HG03354 (cell line): Measurements from ENCODE around the gene LHFPL2.

ENCODE experiments used
- ATAC-seq: cut with Tn5 transposase; IDR thresholded peaks from one replicate; pipeline ENCODE4 v1.9.1; 2021; ENCODE audit warnings: mild to moderate bottlenecking; ENCODE audit not compliant: unreplicated experiment, poor library complexity, severe bottlenecking

Gene LHFPL2

DNA sequence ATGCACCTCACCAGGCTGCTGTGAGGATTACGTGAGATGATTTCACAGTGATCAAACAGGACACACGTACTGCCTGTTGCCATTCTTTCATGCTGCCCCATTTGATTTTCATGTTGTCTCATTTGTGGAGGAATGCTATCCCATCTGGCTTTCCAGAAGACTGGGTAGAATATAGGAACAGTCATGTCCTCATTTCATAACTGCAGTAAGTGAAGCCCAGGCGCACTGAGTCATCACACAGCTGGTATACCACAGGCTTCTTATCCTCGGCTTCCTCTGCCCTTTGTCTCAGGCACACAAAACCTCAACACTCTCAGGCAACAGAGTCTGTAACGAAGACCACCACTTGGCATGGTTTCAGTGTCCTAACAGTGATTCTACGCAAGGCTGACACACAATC lies 62.3 kb downstream of the LHFPL2 start:
- no peak for ATAC-seq

GRCh38 chr5:78578015-78578414 lies 70.6 kb downstream of the LHFPL2 start:
- ATAC-seq, result no peak

- ATAC-seq, result no peak
Measured at GRCh38 chr5:78577071-78577807, 71.3 kb downstream of the LHFPL2 start.

GRCh38 chr5:78576376-78576775 lies 72.2 kb downstream of the LHFPL2 start:
- ATAC-seq, result no peak

DNA sequence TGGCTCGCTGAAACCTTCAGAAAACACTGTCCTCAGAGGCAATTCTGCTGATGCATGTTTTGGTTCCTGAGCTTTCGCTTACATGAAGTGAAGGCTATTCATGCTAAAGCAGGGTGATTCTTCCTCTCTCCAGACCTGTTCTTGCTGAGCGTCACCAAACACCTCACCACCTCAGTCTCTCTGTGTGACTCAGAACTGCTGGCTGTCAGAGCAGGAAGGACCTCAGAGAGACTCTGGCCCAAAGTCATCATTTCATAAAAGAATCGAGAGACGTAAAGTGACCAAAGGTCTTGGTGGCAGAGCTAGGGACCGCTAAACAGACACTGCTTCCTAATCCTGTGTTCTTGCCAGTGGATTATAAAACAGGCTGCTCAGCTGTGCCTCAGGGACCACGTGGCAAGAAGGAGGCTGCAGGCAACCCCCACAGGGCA lies 73.8 kb downstream of the LHFPL2 start:
- peak; percentile 60 for ATAC-seq

- ATAC-seq, result no peak
Measured at GRCh38 chr5:78574131-78574673, 74.4 kb downstream of the LHFPL2 start.

GRCh38 chr5:78573318-78573717 lies 75.3 kb downstream of the LHFPL2 start:
- ATAC-seq, result peak; percentile 66

GRCh38 chr5:78570646-78571045 lies 77.9 kb downstream of the LHFPL2 start:
- ATAC-seq, result no peak

- no peak for ATAC-seq
Measured at GRCh38 chr5:78569441-78569840, 79.1 kb downstream of the LHFPL2 start.

DNA sequence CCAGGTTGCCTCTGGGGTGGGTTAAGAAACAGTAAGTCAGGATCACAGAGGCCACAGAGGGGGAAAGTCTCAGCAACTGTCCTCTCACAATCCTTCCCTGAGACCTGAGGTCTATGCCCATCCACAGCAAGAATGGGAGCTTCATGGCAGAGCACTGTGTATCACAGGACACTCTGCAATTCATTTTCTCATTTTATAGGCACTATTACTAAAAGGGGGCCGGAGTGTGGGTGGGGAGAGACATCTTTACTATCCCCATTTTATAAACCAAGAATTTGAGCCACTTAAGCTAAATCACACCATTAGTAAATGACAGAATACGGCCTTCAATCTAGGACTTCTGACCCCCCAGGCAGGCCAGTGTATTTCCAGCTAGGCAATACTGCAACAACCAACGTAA lies 79.9 kb downstream of the LHFPL2 start:
- no peak for ATAC-seq

GRCh38 chr5:78568212-78568611 lies 80.4 kb downstream of the LHFPL2 start:
- no peak for ATAC-seq

GRCh38 chr5:78567617-78568016 lies 81.0 kb downstream of the LHFPL2 start:
- no peak for ATAC-seq

GRCh38 chr5:78566747-78567425 lies 81.7 kb downstream of the LHFPL2 start:
- ATAC-seq, result no peak

GRCh38 chr5:78565395-78565794 lies 83.2 kb downstream of the LHFPL2 start:
- ATAC-seq, result no peak

DNA sequence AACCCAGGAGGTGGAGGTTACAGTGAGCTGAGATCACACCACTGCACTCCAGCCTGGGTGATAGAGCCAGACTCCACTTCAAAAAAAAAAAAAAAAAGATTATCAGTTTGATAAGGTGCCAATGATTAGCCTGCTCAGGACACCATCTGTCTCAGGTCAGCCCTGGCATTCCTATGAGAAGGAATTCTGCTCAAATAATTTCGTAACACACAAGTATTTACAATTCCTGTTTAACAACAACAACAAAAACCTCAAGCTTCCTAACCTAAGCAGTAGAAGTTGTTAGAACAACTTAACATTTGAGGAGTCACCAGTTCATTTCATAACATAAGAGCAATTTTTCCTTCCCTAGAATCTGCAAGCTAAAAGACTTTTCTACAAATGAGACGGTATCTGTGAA lies 85.0 kb downstream of the LHFPL2 start:
- ATAC-seq, result no peak

DNA sequence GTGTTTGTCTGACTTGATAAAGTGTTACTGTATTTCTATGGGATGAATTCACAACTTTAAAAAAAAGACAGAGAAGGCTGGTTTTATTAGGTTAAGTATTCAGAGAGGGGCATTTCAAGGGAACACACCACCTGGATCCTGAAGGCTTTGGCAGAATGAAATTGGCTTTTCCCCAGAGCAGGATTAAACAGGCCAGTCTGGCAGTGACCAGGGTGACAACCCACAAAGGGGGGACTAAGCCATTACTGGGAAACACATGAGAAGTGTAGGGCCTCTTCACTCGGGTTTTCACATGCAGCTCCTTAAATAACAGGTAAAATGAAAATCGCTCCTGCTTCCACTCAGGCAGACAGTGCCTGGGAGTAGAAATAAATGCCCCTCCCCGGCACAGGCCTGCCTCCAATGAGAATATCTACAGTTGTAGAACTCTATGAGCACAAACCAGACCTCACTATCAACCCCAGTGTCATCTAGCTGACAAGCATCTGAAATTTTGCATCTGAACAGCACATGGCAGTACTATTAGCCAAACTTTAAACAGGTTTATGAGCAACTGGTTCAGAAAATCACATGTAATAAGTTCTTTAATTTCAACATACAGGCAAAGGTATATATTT lies 85.8 kb downstream of the LHFPL2 start:
- ATAC-seq, result no peak

GRCh38 chr5:78562001-78562400 lies 86.6 kb downstream of the LHFPL2 start:
- no peak for ATAC-seq

GRCh38 chr5:78561261-78561660 lies 87.3 kb downstream of the LHFPL2 start:
- ATAC-seq, result no peak

DNA sequence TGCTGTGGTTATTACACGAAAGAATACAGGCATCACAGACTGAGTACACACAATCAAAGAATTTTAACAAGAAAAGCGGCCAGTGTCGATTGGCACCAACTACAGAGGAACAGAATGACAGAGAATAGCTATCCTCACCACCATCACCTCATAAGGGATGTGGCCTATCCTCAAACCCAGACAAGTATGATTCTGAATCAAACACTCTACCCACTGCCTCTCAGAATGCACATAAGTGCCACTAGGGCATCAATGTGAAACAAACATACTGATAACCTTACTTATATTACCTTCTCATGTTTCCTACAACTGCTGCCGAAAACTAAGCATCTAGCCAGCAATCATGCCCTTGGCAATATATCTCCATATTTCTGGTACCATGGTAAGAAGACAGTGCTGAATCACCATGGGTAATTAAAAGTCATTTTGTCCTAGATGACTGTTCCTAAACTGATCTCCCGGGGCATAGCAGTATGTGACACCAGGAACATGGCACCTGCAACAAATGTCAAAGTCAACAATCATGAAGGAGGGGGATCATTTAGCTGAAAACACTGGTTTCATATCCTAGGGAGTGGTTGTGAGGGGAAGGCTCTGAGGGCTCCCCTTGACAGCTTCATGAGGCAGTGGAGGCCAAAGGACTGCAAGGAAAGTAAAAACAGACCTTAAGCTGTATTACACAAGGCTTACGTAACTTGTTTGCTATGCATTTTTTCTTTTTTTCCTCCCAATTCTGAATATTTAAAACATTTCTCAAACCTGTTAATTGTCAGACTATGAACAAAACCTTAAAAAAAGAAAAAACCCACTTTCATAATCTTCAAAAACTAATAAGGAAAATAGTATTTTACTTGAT lies 88.3 kb downstream of the LHFPL2 start:
- ATAC-seq, result no peak

DNA sequence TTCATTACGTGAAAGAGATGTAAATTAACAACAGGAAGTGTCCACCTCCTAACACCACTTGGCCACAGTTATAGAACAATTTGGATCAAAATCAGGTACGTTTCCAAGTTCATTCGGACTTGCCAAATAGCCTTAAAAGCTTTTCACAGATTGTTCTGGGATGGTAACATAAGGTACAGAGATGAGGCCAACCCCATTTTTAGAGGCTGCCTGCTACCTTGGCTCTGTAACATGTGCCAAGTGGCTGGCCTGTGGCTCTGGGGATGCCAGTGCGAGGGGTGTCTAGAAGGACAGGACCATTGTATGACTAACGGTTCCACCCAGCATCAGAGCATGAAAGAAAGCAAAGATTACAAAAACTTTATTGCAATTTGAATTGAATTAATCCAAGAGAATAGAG lies 91.0 kb downstream of the LHFPL2 start:
- ATAC-seq, result no peak
